ENCODE measurements around the gene ZNF326. TPM values are rescaled to one million over a fixed set of nuclear protein-coding genes. Genes with fewer than 3 reads are reported as not detected.

Gene ZNF326
- total RNA-seq, 1 experiment from 2014 or later: 39.0 TPM

- Histone ChIP-seq H3K18ac (ENCODE audit: insufficient read length, low read depth, low read length) (no peak overlapping the region), H2BK5ac (ENCODE audit: insufficient read length, low read length) (no peak overlapping the region), H4K20me1 (ENCODE audit: control insufficient read depth, insufficient read depth, insufficient read length) (no peaks in the 10 kb centered on the region), H3K14ac (ENCODE audit: insufficient read depth, low read length) (no peak overlapping the region), H2AFZ (ENCODE audit: low read length) (no peak overlapping the region), H3K9me3 (ENCODE audit: control insufficient read depth, low read depth, low read length) (no peaks in the 10 kb centered on the region), H4K8ac (replicated peaks; ENCODE audit: insufficient read length, low read depth, low read length) (no peak overlapping the region), H3K23me2 (ENCODE audit: insufficient read length, low read depth, low read length, poor library complexity, severe bottlenecking) (no peaks in the 10 kb centered on the region), H3K27me3 (ENCODE audit: insufficient read depth, low read length) (no peaks in the 10 kb centered on the region), H3K79me2 (ENCODE audit: insufficient read depth, low read length) (no peaks in the 10 kb centered on the region), H3K4me1 (ENCODE audit: insufficient read depth, low read length) (peaks cover 10% of the 10 kb centered on the region), H3K9ac (ENCODE audit: extremely low read depth, insufficient read length, low read length) (no peak overlapping the region), H3T11ph (ENCODE audit: low read length) (no peak overlapping the region), H4K91ac (ENCODE audit: insufficient read length, low read depth, low read length) (no peak overlapping the region), H3K4me2 (ENCODE audit: insufficient read depth, insufficient read length, low read length) (no peak overlapping the region), H2BK120ac (ENCODE audit: low read depth, low read length, poor library complexity, severe bottlenecking) (no peak overlapping the region), H3K56ac (ENCODE audit: insufficient read length, low read depth, low read length) (no peak overlapping the region), H2BK20ac (ENCODE audit: low read depth, low read length, poor library complexity, severe bottlenecking) (no peak overlapping the region), H3K23ac (ENCODE audit: insufficient read length, low read depth, low read length) (no peak overlapping the region), H2BK15ac (ENCODE audit: low read depth, low read length) (no peak overlapping the region), H3K27ac (ENCODE audit: insufficient read length, low read depth, low read length) (no peak overlapping the region), H3K4ac (ENCODE audit: low read depth, low read length) (no peak overlapping the region), H4K5ac (ENCODE audit: insufficient read length, low read depth, low read length) (no peak overlapping the region), H2BK12ac (ENCODE audit: insufficient read length, low read depth, low read length) (no peak overlapping the region), H3K79me1 (ENCODE audit: insufficient read depth, low read depth, low read length, poor library complexity, severe bottlenecking) (no peaks in the 10 kb centered on the region), H2AK5ac (ENCODE audit: insufficient read length, low read length) (no peak overlapping the region)
- Mint-ChIP-seq H3K4me1 (peaks cover 42 to 44% of the 10 kb centered on the region in 2 experiments), H3K4me3 (no peak overlapping the region), H3K27ac (peak overlapping the region in 1 of 3 experiments; percentile 6; a peak in 2 of 7 replicates), H3K9me3 (no peaks in the 10 kb centered on the region; a peak in 1 of 5 replicates), H3K36me3 (ENCODE audit: insufficient read depth in 1 of 3, low read depth in 3 of 3) (no peaks in the 10 kb centered on the region; a peak in 1 of 7 replicates), H3K27me3 (ENCODE audit: low read depth) (peaks cover 2% of the 10 kb centered on the region; the same call in 1 of the 2 replicates)
- no peak for DNase-seq
- no CpG with 5 or more reads among the region's 5 CpGs for WGBS (ENCODE audit: extremely low coverage, insufficient read length, low lambda C conversion rate)
- no peak for TF ChIP-seq CTCF (conservative IDR thresholded peaks at IDR 0.05)
These were observed 48.9 kb upstream of the ZNF326 start for GRCh38 chr1:89945852-89946476.

All from H9 (cell line).